Kidney epithelial cell (primary cell): ENCODE measurements around the gene ZNF507. TPM values are rescaled to one million over a fixed set of nuclear protein-coding genes. Genes with fewer than 3 reads are reported as not detected.

Experiments used
- DNase-seq: peaks from one replicate; pipeline ENCODE4 v3.0.0-alpha.2; 2010; ENCODE audit warnings: low read depth
- H3K27me3 ChIP-seq: 2 replicates; pipeline ENCODE4 v1.6.0; 2011; ENCODE audit warnings: low read length; ENCODE audit not compliant: control insufficient read depth, insufficient read depth
- H3K36me3 ChIP-seq: 2 replicates; pipeline ENCODE4 v1.5.1; 2011; ENCODE audit warnings: low read length; ENCODE audit not compliant: control insufficient read depth, insufficient read depth
- H3K4me3 ChIP-seq: 2 replicates; pipeline ENCODE4 v1.5.1; 2011; ENCODE audit warnings: low read depth, mild to moderate bottlenecking, control low read depth, low read length
- CTCF ChIP-seq: IDR thresholded peaks from 2 replicates; pipeline ENCODE4 v1.5.1; 2011; ENCODE audit warnings: mild to moderate bottlenecking, moderate library complexity, low read length, control low read depth, inconsistent platforms; ENCODE audit not compliant: insufficient read depth, poor library complexity, severe bottlenecking
- total RNA-seq: library from RNA; depleted of rRNA; stranded (reverse); fragments of >200 nt; gene quantifications from 2 replicates; pipeline ENCODE4 v1.2.3, GENCODE V29; 2015

The ZNF507 gene
- total RNA-seq, 1 donor from 2014 or later: 13.9 TPM

GRCh38 chr19:32308431-32309077, 36.9 kb upstream of the ZNF507 start:
- no peak for DNase-seq
- Histone ChIP-seq H3K27me3 (no peaks in the 10 kb centered on the region), H3K4me3 (no peak overlapping the region), H3K36me3 (no peaks in the 10 kb centered on the region)
- TF ChIP-seq CTCF: no peak

DNA sequence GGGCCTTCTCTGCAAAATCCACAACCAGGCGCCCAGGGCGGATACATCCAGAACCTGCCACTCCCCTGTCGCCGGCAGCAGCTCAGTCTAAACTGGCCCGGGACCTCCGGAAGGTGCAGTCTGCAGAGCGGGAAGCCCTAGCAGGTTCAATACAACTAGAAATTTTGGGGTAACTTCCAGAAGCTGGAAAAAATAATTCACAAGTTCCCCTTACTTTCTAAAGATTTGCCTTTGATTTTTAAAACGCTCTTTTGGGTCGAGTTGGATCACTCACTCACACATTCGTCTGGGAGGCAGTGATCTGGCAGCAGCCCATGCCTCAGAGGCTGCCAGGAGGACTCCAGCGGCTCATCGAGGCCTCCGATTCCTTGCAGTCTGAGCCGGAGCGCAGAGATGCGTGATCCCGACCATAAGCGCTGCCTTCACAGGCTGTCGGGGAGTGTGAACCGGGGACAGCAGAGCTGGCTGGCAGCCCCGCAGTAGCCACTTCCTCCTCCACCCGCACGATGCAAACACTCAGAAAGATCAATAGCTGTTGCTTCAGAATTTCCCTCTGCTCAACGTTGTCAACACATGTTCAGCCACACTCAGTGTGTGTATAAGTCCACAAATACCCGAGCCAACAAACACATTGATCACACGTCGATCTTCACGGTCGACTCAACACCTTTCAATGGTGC, 35.6 kb upstream of the ZNF507 start:
- no peaks in the 10 kb centered on the region for H3K27me3 ChIP-seq
- DNase-seq: no peak
- no peak overlapping the region for H3K4me3 ChIP-seq
- no peak for TF ChIP-seq CTCF
- no peaks in the 10 kb centered on the region for H3K36me3 ChIP-seq

DNA sequence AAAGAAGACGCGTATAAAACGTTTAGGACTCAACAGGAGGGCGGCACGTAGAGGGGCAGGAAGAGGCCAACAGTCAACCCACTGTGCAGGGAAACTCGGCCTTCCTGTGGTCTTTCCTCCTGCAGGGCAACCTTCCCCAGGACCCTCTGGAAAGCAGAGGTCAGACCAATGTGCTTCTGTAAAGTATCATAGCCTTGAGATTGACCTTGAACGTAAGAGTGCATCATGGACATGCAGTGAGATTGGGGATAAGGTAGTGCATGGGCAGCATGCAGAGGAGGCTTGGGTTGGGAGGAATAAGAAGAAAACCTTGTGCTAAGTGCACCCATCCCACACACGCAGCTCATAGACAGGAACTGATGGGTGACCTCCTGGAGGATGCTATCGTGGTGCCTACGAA, 34.0 kb upstream of the ZNF507 start:
- H3K36me3 ChIP-seq: no peaks in the 10 kb centered on the region
- no peak for TF ChIP-seq CTCF
- DNase-seq: no peak
- H3K4me3 ChIP-seq: no peak overlapping the region
- H3K27me3 ChIP-seq: no peaks in the 10 kb centered on the region

GRCh38 chr19:32313569-32314265, 31.7 kb upstream of the ZNF507 start:
- DNase-seq: no peak
- Histone ChIP-seq H3K4me3 (no peak overlapping the region), H3K27me3 (no peaks in the 10 kb centered on the region), H3K36me3 (no peaks in the 10 kb centered on the region)
- no peak for TF ChIP-seq CTCF

- no peak for TF ChIP-seq CTCF
Observed at GRCh38 chr19:32316034-32316433, 29.4 kb upstream of the ZNF507 start.

More at GRCh38 chr19:32316034-32316433, 29.4 kb upstream of the ZNF507 start:
- Histone ChIP-seq H3K27me3 (no peaks in the 10 kb centered on the region), H3K36me3 (no peaks in the 10 kb centered on the region), H3K4me3 (no peak overlapping the region)
- DNase-seq: no peak
